Stimulated activated naive CD4-positive, alpha-beta T cell (primary cell): ENCODE measurements around the gene ZNF160.
"Not testable (repeated sequence)": the region's sequence is repeated elsewhere in the genome, so short reads cannot be mapped to it uniquely, and the experiment has no call there.

Experiments used
- DNase-seq, 6 experiments: peaks; one replicate each; lab custom pipeline; 2025; lab: John Stamatoyannopoulos, UW

The ZNF160 gene

GRCh38 chr19:53103234-53104203 lies at the start of gene ZNF160:
TSS of gene ZNF160 (minus strand) at chr19:53103422. CDS start at chr19:53086276, 17,146 bp downstream.
- peak; percentile 94 to 99 (median 97) for DNase-seq

GRCh38 chr19:53147645-53148044 lies 44.4 kb upstream of the ZNF160 start:
- peak in 1 of 6 experiments; percentile 4 for DNase-seq

- no peak for DNase-seq
Observed at GRCh38 chr19:53140351-53140750, 37.1 kb upstream of the ZNF160 start.

- no peak for DNase-seq
Observed at GRCh38 chr19:53136432-53136831, 33.2 kb upstream of the ZNF160 start.

- peak in 2 of 6 experiments; percentile 53 to 60 for DNase-seq
Observed at GRCh38 chr19:53132141-53132991, 29.1 kb upstream of the ZNF160 start, which contains the start of gene ZNF415. TSS of gene ZNF415 (minus strand) at chr19:53132910. CDS start at chr19:53122676, 10,234 bp downstream.

GRCh38 chr19:53131727-53132126 lies 28.5 kb upstream of the ZNF160 start:
- no peak for DNase-seq

GRCh38 chr19:53131085-53131590 lies 27.9 kb upstream of the ZNF160 start:
- no peak for DNase-seq

- DNase-seq: no peak
Observed at GRCh38 chr19:53130506-53130905, 27.3 kb upstream of the ZNF160 start.

GRCh38 chr19:53126733-53127526 lies 23.7 kb upstream of the ZNF160 start:
- not testable (repeated sequence) for DNase-seq

- DNase-seq: no peak
Observed at GRCh38 chr19:53123400-53123799, 20.2 kb upstream of the ZNF160 start.

GRCh38 chr19:53112286-53112685 lies 9.1 kb upstream of the ZNF160 start:
- DNase-seq: no peak

- DNase-seq: no peak
Observed at GRCh38 chr19:53109527-53109926, 6.3 kb upstream of the ZNF160 start.

GRCh38 chr19:53102756-53103233 lies 427 bp downstream of the ZNF160 start:
- peak in 4 of 6 experiments; percentile 14 to 56 (median 40) for DNase-seq

GRCh38 chr19:53102206-53102755 lies 941 bp downstream of the ZNF160 start:
- no peak for DNase-seq

- no peak for DNase-seq
Observed at GRCh38 chr19:53101518-53101917, 1.7 kb downstream of the ZNF160 start.

- DNase-seq: not testable (repeated sequence)
Observed at GRCh38 chr19:53098570-53098969, 4.7 kb downstream of the ZNF160 start.

GRCh38 chr19:53096982-53097690 lies 6.1 kb downstream of the ZNF160 start:
- DNase-seq: not testable (repeated sequence)

- DNase-seq: not testable (repeated sequence)
Observed at GRCh38 chr19:53096579-53096978, 6.6 kb downstream of the ZNF160 start.

GRCh38 chr19:53094754-53095575 lies 8.3 kb downstream of the ZNF160 start:
- DNase-seq: no peak
